ENCODE measurements around the gene PCSK2.
A peak's percentile ranks its signal among the peaks of the same experiment; 100 is the strongest.

The PCSK2 gene

DNA sequence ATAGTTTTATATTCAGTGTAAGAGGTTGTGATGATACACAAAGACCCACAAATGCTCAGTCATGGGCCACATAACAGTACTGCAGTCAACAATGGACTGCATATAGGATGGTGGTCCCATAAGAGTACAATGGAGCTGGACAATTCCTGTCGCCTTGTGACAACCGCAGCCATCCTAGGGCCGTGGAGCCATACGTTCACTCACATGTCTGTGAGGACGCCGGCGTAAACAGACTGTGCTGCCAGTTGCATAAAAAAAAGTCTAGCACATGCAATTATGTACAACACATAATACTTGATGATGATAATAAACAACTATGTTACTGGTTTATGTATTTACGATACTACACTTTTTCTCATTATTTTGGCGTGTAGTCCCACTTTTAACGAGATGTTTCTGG lies 273.4 kb downstream of the PCSK2 start:
- H2BK5ac ChIP-seq (ENCODE audit: low read depth, low read length, poor library complexity), result no peak overlapping the region
- H3K4me2 ChIP-seq (ENCODE audit: low read length), result no peak overlapping the region
- no peaks in the 10 kb centered on the region for H3K79me1 ChIP-seq (ENCODE audit: low read length)
- no peak overlapping the region for H2AK5ac ChIP-seq (ENCODE audit: low read length)
- H3K36me3 ChIP-seq (ENCODE audit: control insufficient read depth in 1 of 2, insufficient read depth in 2 of 2, low read length in 2 of 2), result no peaks in the 10 kb centered on the region
- peaks cover 2% of the 10 kb centered on the region for H3K79me2 ChIP-seq (ENCODE audit: control insufficient read depth, insufficient read depth, low read length, poor library complexity)
- H4K8ac ChIP-seq (ENCODE audit: low read depth, low read length), result no peak overlapping the region
- H3K9ac ChIP-seq (ENCODE audit: low read length), result no peak overlapping the region
- H3K27ac ChIP-seq (ENCODE audit: low read depth, low read length), result no peak overlapping the region
- no peak overlapping the region for H3K4ac ChIP-seq (ENCODE audit: low read depth, low read length)
- no peak overlapping the region for H2AFZ ChIP-seq (ENCODE audit: insufficient read depth, low read length, poor library complexity)
- H4K12ac ChIP-seq (ENCODE audit: low read depth, low read length), result no peak overlapping the region
- no peak overlapping the region for H4K91ac ChIP-seq (ENCODE audit: low read depth, low read length)
- no peak overlapping the region for H3K18ac ChIP-seq (ENCODE audit: low read length)
- DNase-seq, result no peak
- H2BK120ac ChIP-seq (ENCODE audit: insufficient read depth, low read length, poor library complexity), result no peak overlapping the region
- H3K14ac ChIP-seq (ENCODE audit: low read length), result no peak overlapping the region
- no peaks in the 10 kb centered on the region for H3K27me3 ChIP-seq (ENCODE audit: insufficient read depth, low read length)
- no CpG with 5 or more reads among the region's 10 CpGs for WGBS (ENCODE audit: extremely low coverage, insufficient coverage, insufficient read length)
- H2BK12ac ChIP-seq (ENCODE audit: low read length), result no peak overlapping the region
- H3K9me3 ChIP-seq (ENCODE audit: insufficient read depth, low read depth, low read length), result no peaks in the 10 kb centered on the region
- H3K4me3 ChIP-seq (ENCODE audit: low read depth, low read length), result no peak overlapping the region
- peaks cover 0 to 2% of the 10 kb centered on the region in 2 experiments for H3K4me1 ChIP-seq (ENCODE audit: control insufficient read depth in 1 of 2, insufficient read depth in 2 of 2, low read length in 2 of 2)
- H3K23ac ChIP-seq (ENCODE audit: low read length), result peak overlapping the region; percentile 47

GRCh38 chr20:17500826-17501225 lies 274.0 kb downstream of the PCSK2 start:
- Histone ChIP-seq H3K14ac (ENCODE audit: low read length) (no peak overlapping the region), H3K36me3 (ENCODE audit: control insufficient read depth in 1 of 2, insufficient read depth in 2 of 2, low read length in 2 of 2) (no peaks in the 10 kb centered on the region), H3K9me3 (ENCODE audit: insufficient read depth, low read depth, low read length) (no peaks in the 10 kb centered on the region), H4K91ac (ENCODE audit: low read depth, low read length) (no peak overlapping the region), H2BK12ac (ENCODE audit: low read length) (no peak overlapping the region), H2BK5ac (ENCODE audit: low read depth, low read length, poor library complexity) (no peak overlapping the region), H3K79me2 (ENCODE audit: control insufficient read depth, insufficient read depth, low read length, poor library complexity) (peaks cover 2% of the 10 kb centered on the region), H3K18ac (ENCODE audit: low read length) (no peak overlapping the region), H3K4me2 (ENCODE audit: low read length) (no peak overlapping the region), H3K23ac (ENCODE audit: low read length) (no peak overlapping the region), H4K8ac (ENCODE audit: low read depth, low read length) (no peak overlapping the region), H3K9ac (ENCODE audit: low read length) (no peak overlapping the region), H4K12ac (ENCODE audit: low read depth, low read length) (no peak overlapping the region), H2AK5ac (ENCODE audit: low read length) (no peak overlapping the region), H2AFZ (ENCODE audit: insufficient read depth, low read length, poor library complexity) (no peak overlapping the region), H3K79me1 (ENCODE audit: low read length) (no peaks in the 10 kb centered on the region), H3K4me1 (ENCODE audit: control insufficient read depth in 1 of 2, insufficient read depth in 2 of 2, low read length in 2 of 2) (peaks cover 0 to 4% of the 10 kb centered on the region in 2 experiments), H3K27ac (ENCODE audit: low read depth, low read length) (no peak overlapping the region), H3K4me3 (ENCODE audit: low read depth, low read length) (no peak overlapping the region), H3K4ac (ENCODE audit: low read depth, low read length) (no peak overlapping the region), H2BK120ac (ENCODE audit: insufficient read depth, low read length, poor library complexity) (no peak overlapping the region), H3K27me3 (ENCODE audit: insufficient read depth, low read length) (no peaks in the 10 kb centered on the region)
- DNase-seq, result no peak
- no CpG with 5 or more reads among the region's 7 CpGs for WGBS (ENCODE audit: extremely low coverage, insufficient coverage, insufficient read length)

DNA sequence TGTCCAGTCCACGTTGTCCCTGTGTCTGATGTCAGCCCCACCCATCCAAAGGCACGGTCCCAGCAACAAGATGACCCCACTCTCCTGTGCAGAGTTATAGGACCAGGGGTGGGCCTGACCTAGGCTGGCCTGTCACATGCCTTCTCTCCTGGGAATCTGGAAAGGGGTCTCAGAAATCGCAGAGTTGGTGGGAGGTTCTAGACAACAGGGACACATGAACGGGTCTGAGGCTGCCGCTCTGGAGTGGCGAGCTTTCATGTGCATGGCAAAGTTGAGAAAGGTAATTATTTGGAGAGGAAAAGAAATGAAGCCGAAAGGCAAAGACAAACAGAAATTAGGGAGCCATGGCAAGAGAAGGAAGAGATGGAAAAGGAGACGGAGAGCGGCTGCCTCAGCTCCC lies 274.9 kb downstream of the PCSK2 start:
- Histone ChIP-seq H3K4me3 (ENCODE audit: low read depth, low read length) (no peak overlapping the region), H3K27ac (ENCODE audit: low read depth, low read length) (no peak overlapping the region), H3K27me3 (ENCODE audit: insufficient read depth, low read length) (no peaks in the 10 kb centered on the region), H2BK12ac (ENCODE audit: low read length) (no peak overlapping the region), H4K91ac (ENCODE audit: low read depth, low read length) (no peak overlapping the region), H4K8ac (ENCODE audit: low read depth, low read length) (no peak overlapping the region), H3K4ac (ENCODE audit: low read depth, low read length) (no peak overlapping the region), H3K36me3 (ENCODE audit: control insufficient read depth in 1 of 2, insufficient read depth in 2 of 2, low read length in 2 of 2) (no peaks in the 10 kb centered on the region), H3K4me2 (ENCODE audit: low read length) (no peak overlapping the region), H3K14ac (ENCODE audit: low read length) (no peak overlapping the region), H3K23ac (ENCODE audit: low read length) (no peak overlapping the region), H2AK5ac (ENCODE audit: low read length) (no peak overlapping the region), H3K9me3 (ENCODE audit: insufficient read depth, low read depth, low read length) (no peaks in the 10 kb centered on the region), H2BK5ac (ENCODE audit: low read depth, low read length, poor library complexity) (no peak overlapping the region), H3K18ac (ENCODE audit: low read length) (no peak overlapping the region), H2BK120ac (ENCODE audit: insufficient read depth, low read length, poor library complexity) (no peak overlapping the region), H3K9ac (ENCODE audit: low read length) (no peak overlapping the region), H3K79me1 (ENCODE audit: low read length) (no peaks in the 10 kb centered on the region), H3K4me1 (ENCODE audit: control insufficient read depth in 1 of 2, insufficient read depth in 2 of 2, low read length in 2 of 2) (peaks cover 0 to 4% of the 10 kb centered on the region in 2 experiments), H3K79me2 (ENCODE audit: control insufficient read depth, insufficient read depth, low read length, poor library complexity) (peaks cover 2% of the 10 kb centered on the region), H2AFZ (ENCODE audit: insufficient read depth, low read length, poor library complexity) (no peak overlapping the region), H4K12ac (ENCODE audit: low read depth, low read length) (no peak overlapping the region)
- no peak for DNase-seq
- WGBS (ENCODE audit: extremely low coverage, insufficient coverage, insufficient read length), result no CpG with 5 or more reads among the region's 9 CpGs

DNA sequence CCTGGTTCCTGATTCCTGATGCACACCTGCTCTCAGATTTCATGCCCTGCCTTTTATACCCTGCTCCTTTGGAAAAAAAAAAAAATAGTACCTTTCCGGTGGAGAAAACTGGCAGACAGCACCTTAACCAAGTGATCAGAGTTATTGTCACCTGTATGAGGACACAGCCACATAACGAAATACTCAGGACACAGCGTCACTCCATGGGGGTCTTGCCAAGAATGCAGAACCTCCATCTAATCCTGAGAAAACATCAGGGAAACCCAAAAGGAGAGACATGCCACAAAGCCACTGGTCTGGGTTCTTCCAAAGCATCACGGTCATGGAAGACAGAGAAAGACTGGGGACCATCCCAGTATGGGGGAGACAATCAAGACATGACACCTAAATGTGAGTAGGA lies 275.3 kb downstream of the PCSK2 start:
- Histone ChIP-seq H3K79me1 (ENCODE audit: low read length) (no peaks in the 10 kb centered on the region), H4K12ac (ENCODE audit: low read depth, low read length) (no peak overlapping the region), H4K8ac (ENCODE audit: low read depth, low read length) (no peak overlapping the region), H3K9ac (ENCODE audit: low read length) (no peak overlapping the region), H3K18ac (ENCODE audit: low read length) (no peak overlapping the region), H3K4me3 (ENCODE audit: low read depth, low read length) (no peak overlapping the region), H2AK5ac (ENCODE audit: low read length) (no peak overlapping the region), H3K23ac (ENCODE audit: low read length) (no peak overlapping the region), H4K91ac (ENCODE audit: low read depth, low read length) (no peak overlapping the region), H2AFZ (ENCODE audit: insufficient read depth, low read length, poor library complexity) (no peak overlapping the region), H3K4me1 (ENCODE audit: control insufficient read depth in 1 of 2, insufficient read depth in 2 of 2, low read length in 2 of 2) (peaks cover 0 to 4% of the 10 kb centered on the region in 2 experiments), H2BK5ac (ENCODE audit: low read depth, low read length, poor library complexity) (no peak overlapping the region), H3K79me2 (ENCODE audit: control insufficient read depth, insufficient read depth, low read length, poor library complexity) (peaks cover 2% of the 10 kb centered on the region), H3K27me3 (ENCODE audit: insufficient read depth, low read length) (no peaks in the 10 kb centered on the region), H3K4ac (ENCODE audit: low read depth, low read length) (no peak overlapping the region), H2BK120ac (ENCODE audit: insufficient read depth, low read length, poor library complexity) (no peak overlapping the region), H3K36me3 (ENCODE audit: control insufficient read depth in 1 of 2, insufficient read depth in 2 of 2, low read length in 2 of 2) (no peaks in the 10 kb centered on the region), H3K14ac (ENCODE audit: low read length) (no peak overlapping the region), H2BK12ac (ENCODE audit: low read length) (no peak overlapping the region), H3K4me2 (ENCODE audit: low read length) (no peak overlapping the region), H3K27ac (ENCODE audit: low read depth, low read length) (no peak overlapping the region), H3K9me3 (ENCODE audit: insufficient read depth, low read depth, low read length) (no peaks in the 10 kb centered on the region)
- WGBS (ENCODE audit: extremely low coverage, insufficient coverage, insufficient read length), result no CpG with 5 or more reads among the region's 4 CpGs
- DNase-seq, result no peak
